ENCODE results near the gene FILIP1L.
"Not testable (repeated sequence)": the region's sequence is repeated elsewhere in the genome, so short reads cannot be mapped to it uniquely, and the experiment has no call there.

FILIP1L gene

GRCh38 chr3:100072326-100073048 lies 41.8 kb downstream of the FILIP1L start:
- no peak for DNase-seq

GRCh38 chr3:100069472-100069871 lies 44.8 kb downstream of the FILIP1L start:
- no peak for DNase-seq

GRCh38 chr3:100068826-100069225 lies 45.5 kb downstream of the FILIP1L start:
- peak; percentile 50 for DNase-seq

- DNase-seq, result no peak
Measured at GRCh38 chr3:100067589-100067988, 46.7 kb downstream of the FILIP1L start.

GRCh38 chr3:100063929-100064461 lies 50.3 kb downstream of the FILIP1L start:
- DNase-seq, result no peak

GRCh38 chr3:100062665-100063064 lies 51.6 kb downstream of the FILIP1L start:
- DNase-seq, result no peak

GRCh38 chr3:100060685-100061484 lies 53.4 kb downstream of the FILIP1L start:
- no peak for DNase-seq

GRCh38 chr3:100059472-100059871 lies 54.8 kb downstream of the FILIP1L start:
- no peak for DNase-seq

- peak; percentile 19 for DNase-seq
Measured at GRCh38 chr3:100057716-100058575, 56.4 kb downstream of the FILIP1L start.

GRCh38 chr3:100053951-100054620 lies 60.2 kb downstream of the FILIP1L start:
- DNase-seq, result no peak

GRCh38 chr3:100051513-100051912 lies 62.8 kb downstream of the FILIP1L start:
- DNase-seq, result not testable (repeated sequence)

- DNase-seq, result no peak
Measured at GRCh38 chr3:100048248-100048647, 66.1 kb downstream of the FILIP1L start.

GRCh38 chr3:100047455-100048141 lies 66.7 kb downstream of the FILIP1L start:
- DNase-seq, result peak; percentile 87

GRCh38 chr3:100046986-100047385 lies 67.3 kb downstream of the FILIP1L start:
- no peak for DNase-seq

GRCh38 chr3:100045696-100046095 lies 68.6 kb downstream of the FILIP1L start:
- no peak for DNase-seq

- no peak for DNase-seq
Measured at GRCh38 chr3:100044369-100044768, 69.9 kb downstream of the FILIP1L start.

GRCh38 chr3:100043271-100043670 lies 71.0 kb downstream of the FILIP1L start:
- no peak for DNase-seq

- peak; percentile 85 for DNase-seq
Measured at GRCh38 chr3:100042166-100042981, 71.9 kb downstream of the FILIP1L start.

GRCh38 chr3:100041328-100041749 lies 73.0 kb downstream of the FILIP1L start:
- peak; percentile 96 for DNase-seq

- no peak for DNase-seq
Measured at GRCh38 chr3:100040451-100041225, 73.7 kb downstream of the FILIP1L start.
